GM12873 (cell line): ENCODE results near the gene ADGRF5.

Experiments used
- CTCF ChIP-seq: IDR thresholded peaks from 2 replicates; pipeline ENCODE4 v1.5.1; 2012; ENCODE audit warnings: low read depth, mild to moderate bottlenecking, moderate library complexity, low read length, control low read depth; ENCODE audit not compliant: insufficient read depth; ENCODE audit errors: missing control alignments

The ADGRF5 gene

GRCh38 chr6:46901882-46902314 is 19.8 kb downstream of the ADGRF5 start:
- no peak for TF ChIP-seq CTCF

GRCh38 chr6:46900266-46900665 is 21.5 kb downstream of the ADGRF5 start:
- no peak for TF ChIP-seq CTCF

DNA sequence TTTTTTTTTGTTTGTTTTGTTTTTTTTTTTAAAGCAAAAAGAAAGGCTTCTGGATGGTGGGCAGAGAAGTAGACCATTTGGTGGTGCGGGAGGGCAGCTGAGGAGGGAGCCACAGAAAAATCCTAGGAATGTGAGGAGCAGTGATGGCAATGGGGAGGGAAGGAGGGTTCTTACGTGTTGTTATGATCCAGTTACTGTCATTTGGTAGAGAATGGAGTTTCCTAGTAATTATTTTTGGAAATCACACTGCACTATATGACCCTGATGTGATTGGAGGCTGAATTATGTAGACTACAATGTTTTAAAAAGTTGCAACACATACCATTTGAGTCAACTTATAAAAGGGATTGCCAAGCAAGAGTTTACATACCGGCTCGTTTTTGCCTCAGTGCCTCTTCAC is 22.1 kb downstream of the ADGRF5 start:
- TF ChIP-seq CTCF, result no peak

- no peak for TF ChIP-seq CTCF
Observed at GRCh38 chr6:46898006-46898405, 23.7 kb downstream of the ADGRF5 start.

- no peak for TF ChIP-seq CTCF
Observed at GRCh38 chr6:46896871-46897270, 24.9 kb downstream of the ADGRF5 start.

DNA sequence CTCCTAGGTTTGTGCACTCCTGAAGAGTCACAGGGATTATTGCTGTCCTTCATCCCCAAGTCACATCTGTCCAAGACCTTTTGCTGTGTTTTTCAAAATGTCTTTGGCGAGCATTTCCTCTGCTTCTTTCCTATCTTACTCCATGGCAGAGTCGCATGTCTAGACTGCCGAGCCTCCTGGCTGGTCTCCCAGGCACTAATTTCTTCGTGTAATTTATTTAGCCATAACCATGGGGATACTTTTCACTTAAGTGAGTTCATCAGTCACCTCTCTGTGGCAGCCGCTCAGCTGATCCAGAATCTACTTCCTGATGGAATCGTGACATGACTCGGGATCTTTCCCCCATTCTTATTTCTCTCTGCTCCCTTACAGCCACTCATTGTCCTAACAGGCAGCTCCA is 25.8 kb downstream of the ADGRF5 start:
- no peak for TF ChIP-seq CTCF

DNA sequence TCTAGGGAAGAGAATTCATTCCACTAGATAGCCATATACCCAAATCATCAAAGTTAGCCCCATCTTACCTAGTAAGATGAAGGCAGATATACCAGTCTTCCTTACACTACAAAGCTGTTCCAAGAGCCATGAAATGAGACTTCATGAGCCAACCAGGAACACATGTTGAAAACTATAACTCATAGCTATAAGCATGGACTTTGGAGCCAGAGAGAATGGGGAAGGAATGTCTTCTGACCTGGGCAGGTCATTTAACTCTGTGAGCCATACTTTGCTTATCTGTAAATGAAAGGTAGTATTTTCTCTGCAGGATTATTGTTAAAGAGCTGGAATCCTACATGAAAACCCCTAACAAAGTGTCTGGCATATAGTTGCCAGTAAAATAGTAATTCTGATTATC is 27.3 kb downstream of the ADGRF5 start:
- TF ChIP-seq CTCF, result no peak
